ENCODE results near the gene PHIP. TPM values are rescaled to one million over a fixed set of nuclear protein-coding genes. Genes with fewer than 3 reads are reported as not detected.

PHIP gene
- total and polyA plus RNA-seq, 2 of the 8 experiments (the other 6 are each of a cell fraction or from before 2014, with no cell fraction given): 7.3 to 56.2 TPM

GRCh38 chr6:78917788-78918187 lies 160.3 kb downstream of the PHIP start (continued):
- no peak for TF ChIP-seq CHD7 (IDR thresholded peaks at IDR 0.05; ENCODE audit: insufficient replicate concordance, low read length)

Data from H1 (cell line).